GM18907 (cell line): ENCODE results near the gene CCNI2.

ENCODE experiments used
- ATAC-seq: cut with Tn5 transposase; IDR thresholded peaks from one replicate; pipeline ENCODE4 v1.9.1; 2021; ENCODE audit warnings: mild to moderate bottlenecking, moderate library complexity; ENCODE audit not compliant: unreplicated experiment

CCNI2 gene

DNA sequence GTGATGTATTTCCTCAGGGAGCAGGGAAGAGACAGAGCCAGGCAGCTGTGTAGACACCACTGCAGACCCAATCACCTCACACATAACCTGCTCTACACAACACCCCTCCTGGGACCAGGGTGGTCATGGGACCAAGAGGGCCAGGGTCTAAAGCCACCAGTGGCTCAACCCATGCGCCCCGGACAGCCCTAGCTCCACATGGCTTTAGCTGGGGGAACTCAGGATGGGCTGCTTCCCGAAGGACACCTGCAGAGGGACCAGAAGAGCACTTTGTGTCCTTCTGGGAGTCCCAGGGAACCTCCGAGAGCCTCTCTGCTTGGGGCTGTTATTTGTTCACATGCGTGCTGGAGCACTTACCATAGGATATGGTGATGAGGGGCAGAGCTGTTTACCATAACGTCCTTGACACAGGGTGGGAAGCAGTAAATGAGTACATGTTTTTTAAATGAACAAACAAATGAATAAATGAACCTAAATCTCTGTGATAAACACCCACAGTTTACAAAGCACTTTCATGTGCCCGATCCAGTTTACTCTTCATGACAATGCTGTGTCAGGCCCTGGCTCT lies 17.5 kb downstream of the CCNI2 start:
- no peak for ATAC-seq

DNA sequence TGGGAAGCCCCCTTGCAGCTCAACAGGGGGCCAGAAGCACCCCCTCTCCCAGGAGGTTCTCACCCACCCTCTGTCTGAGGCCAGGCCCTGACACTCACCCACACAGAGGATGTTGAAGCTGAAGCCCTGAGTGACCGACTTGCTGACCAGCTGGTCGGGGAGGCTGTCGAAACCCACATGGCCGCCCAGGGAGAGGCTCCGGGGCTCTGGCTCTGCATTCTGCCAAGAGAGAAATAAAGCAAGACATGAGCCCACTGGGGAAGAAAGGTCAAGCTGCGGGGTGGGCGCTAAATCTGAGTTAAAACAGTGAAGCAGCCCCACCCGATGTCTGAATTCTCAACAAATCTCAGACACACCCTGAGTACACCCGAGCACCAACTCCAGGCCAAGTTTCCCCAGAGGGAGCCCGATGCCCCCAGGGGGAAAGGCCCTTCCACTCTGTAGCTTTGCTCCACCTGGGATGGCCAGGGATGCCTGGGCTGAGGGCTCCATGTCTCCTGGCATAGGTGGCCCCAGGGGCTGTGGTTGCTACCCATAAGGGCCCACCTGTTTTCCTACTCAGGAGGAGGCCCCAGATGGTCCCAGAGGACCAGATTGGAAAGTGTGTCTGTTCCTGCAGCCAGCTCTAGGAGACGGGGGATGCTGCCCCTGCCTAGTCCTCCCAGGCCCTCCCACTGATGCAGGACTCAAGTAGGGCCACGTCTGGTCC lies 18.2 kb downstream of the CCNI2 start:
- ATAC-seq = no peak

DNA sequence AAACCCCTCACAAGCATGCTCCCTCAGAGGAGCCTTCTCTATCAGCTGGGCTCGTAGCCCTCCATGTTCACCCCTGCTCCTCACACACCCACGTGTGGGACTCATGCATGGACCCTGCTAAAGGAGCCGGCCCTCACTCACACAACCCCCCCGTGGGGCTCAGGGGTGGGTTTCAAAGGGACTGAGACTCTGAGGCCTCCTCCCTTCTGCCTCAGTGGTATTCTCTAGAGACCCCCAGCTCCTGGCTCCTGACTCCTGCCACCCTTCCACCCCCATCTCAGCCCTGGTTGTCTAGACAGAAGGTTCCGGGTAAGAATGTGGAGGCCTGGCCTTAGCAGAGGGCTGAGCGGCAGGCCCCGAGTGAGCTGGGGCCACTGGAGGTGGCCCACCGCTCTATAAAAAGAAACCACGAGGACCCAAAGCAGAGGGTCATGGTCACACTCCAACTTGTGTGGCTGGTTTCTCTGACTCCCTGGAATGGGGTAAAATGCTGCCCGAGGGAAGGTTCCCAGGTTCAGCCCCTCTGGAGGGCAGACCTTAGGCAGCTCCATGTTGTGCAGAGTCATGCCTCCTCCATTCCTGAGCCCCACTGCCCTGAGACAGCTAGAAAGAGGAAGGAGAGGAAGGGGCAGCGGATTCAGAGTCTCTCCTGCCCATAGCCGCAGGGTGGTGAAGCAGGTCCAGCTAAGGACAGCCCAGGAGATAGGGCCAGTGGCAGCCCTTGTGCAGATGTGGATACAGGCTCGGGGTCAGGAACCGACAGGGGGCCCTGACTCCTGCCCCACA lies 19.0 kb downstream of the CCNI2 start:
- no peak for ATAC-seq

DNA sequence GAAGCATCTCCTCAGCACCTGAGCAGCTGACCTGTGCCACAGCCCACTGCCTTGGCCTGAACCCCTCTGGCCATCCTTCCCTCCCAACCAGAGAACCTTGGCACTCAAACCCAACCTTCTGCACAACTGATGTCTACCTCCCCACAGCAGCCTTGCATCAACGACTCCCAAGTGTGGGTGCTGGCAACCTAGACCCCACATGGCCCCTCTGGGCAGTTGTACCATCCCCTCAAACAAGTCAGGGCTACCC lies 19.5 kb downstream of the CCNI2 start:
- no peak for ATAC-seq

DNA sequence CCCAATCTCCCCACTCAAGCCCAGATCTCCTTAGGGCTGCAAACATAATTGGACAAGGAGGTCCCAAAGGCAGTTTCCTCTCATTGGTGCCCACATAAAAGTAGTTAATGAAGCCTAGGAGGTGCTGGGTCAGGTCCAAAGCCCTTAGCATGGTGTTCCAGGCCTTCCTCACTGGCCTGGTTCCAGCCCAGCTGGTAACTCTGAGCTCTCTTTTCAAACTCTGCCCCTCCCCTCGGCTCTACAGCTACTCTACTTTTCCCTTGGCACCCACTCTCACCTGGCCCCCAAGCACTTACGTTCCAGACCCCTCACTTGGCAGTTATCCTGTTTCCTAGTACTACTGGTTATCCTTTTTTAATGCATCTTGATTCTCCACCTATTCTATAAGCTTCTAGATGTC lies 19.9 kb downstream of the CCNI2 start:
- ATAC-seq = no peak

DNA sequence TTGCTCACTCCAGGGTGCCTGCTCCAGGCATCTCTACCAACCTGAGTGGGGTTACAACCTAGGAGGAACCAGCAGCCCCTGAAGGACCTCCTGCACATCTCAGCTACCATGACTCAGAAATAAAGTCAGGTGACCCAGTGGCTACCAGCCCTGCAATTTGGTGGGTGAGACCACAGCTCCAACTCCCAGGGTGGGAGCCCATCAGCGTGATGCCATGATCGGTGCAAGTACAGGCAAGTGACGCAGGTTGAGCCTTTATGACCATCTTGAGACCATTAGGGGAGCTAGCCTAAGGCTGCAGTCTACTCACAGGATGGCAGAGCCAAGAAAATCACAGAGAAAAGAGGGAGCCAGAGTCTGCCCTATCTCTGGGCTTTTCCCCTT lies 21.3 kb downstream of the CCNI2 start:
- ATAC-seq = no peak

DNA sequence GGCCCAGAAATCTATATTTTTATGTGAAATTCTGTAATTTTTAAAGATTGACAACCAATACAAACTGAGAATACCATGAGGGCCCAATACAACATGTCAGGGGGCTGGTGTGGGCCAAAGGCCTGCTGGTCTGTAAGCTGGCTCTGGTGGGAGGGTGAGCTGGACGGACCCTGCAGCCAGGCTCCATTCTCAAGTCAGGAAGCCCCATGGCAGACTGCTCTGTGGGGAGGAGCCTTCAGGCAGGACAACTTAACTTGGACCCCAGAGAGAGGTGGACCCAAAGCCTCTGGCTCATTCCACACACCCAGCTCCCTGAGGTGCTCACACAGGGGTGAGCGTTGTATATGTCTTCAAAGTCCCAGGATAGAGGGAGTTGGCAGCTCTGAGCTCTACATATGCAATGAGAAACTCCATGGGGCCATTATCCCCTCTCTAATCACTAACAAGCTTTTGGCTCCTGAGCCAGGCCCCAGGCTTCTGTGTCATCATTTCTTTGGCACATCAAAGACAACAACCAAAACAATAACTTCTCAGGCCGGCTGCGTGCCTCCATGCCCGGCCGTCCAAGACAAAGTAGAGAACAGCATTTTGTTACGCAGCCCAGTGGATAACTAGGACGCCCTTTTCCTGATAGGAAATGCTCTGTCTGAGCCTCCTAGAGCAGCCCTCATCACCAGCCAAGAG lies 23.4 kb downstream of the CCNI2 start:
- ATAC-seq = no peak

DNA sequence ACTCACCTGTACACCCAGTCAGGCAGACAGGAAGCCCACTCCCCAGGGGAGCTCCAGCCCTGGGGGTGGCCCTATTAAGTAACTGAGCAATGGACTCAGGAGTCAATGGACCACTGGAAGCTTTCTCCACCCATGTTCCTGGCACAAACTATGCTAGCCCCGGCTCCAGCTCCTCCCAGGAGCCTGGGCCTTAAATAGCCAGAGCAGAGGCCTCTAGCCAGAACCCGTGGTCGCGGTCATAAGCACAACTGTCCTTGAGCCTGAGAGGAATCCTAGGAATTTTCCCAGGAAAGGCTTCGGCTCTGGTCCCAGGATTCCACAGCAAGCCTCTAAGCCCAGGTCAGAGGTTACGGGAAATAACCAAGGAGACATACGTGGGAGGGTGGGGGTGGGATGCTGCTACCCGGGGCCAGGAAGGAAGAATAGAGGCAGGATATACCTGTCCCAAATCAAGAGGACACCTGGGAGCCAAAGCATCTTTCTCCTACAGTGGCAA lies 24.3 kb downstream of the CCNI2 start:
- ATAC-seq = no peak

DNA sequence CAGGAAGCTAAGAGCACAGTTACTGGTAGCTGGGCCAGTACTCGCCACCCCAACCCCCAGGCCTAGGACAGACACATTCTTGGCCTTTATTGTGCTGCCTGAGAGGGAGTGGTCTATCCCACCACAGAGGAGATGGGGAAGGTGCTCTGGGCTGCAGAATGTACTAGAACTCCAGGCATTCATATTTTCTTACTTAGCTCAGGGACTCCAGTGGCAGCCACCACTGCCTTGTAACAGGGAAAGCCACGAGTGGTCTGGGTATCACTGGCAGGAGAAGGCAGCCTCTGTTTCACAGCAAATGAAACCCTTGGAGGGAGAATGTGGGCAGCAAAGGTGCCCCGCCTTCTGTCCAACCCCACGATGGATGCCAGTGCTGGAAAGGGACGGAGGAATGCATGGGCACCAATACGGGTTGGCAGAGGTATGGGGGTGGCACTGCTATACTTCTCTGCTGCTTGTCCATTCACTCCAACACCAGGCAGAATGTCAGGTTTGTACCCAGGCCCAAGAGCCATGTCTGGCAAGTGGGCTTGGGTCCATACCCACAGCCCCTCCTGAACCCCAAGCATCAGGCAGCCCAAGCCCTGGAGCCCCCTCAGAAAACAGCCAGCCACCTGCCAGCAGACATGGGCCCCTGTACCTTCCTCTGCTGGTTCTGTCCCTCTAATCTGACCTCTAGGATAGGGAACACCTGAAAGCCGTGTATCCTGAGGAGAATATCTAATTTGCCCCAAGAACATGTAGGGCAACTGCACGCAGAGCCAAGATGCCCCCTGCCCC lies 25.3 kb downstream of the CCNI2 start:
- ATAC-seq = no peak

DNA sequence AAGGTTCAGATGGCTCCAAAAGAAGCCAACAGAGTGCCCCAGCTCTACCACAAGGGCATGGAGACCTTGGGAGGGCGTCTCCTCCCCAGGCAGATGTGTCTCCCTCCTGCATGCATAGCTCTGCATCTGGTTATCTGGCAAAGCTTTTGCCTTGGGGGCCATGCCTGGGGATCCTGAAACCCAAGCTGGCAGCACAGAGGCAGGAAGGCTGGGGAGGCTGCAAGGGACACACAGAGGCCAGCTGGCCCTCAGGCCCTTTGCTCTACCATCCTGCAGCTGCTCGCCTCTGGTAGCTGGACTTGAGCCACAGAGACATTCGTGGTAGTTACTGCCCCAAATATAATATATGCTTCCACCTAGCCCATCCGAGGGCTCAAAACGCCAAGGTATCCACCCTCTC lies 25.9 kb downstream of the CCNI2 start:
- no peak for ATAC-seq

DNA sequence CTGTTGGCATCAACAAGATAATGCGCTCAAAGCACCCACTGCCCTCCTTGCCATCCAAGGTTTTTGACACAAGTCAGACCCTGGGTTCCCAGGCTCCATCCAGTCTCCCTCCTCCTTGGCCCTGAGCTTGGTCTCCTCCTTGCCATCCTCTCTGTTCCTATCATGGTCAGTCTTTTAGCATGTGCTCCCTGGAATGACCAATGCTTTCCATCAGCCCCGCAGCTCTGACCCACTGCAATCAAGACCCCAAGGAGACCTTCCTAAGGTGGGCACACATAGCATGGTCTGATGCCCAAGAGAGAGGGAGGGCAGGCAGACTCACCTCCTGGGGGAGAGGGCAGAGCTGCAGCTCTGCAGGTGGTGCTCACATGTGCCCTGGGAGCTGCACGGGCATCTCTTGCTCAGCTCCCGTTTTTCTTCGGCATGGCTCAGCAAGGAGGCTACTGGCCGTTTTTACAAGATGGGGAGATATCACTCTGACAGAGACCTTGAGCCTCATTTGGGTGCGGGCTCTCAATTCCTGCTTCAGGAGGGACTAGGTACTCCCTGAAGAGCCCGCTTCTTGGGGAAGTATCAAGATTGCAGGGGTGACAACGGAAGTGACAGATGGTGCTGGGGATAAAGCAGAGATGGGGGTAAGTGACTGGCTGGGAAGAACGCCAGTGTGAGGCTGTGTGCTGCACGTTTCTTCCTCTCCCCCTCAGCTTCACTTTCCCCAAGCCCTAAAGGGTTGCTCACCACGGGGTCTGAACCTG lies 26.6 kb downstream of the CCNI2 start:
- ATAC-seq = no peak

DNA sequence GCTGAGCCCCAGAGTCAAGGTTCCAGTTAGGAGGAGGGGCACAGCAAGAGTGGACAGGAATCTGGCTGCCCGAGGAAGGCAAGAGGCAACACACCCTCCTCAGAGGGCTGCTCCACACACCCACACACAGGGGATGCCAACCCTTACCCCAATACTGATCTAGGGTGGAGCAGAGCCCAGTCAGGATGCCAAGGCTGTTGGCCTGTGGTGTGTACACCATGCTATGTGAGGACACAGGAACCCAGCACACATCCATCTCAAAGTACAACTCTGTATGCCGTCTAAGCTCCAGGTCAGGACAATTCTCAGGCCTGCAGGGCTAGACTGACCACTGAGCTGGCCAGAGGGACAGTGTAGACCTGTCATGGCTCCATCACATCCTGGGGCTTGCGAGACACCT lies 27.2 kb downstream of the CCNI2 start:
- ATAC-seq = no peak

DNA sequence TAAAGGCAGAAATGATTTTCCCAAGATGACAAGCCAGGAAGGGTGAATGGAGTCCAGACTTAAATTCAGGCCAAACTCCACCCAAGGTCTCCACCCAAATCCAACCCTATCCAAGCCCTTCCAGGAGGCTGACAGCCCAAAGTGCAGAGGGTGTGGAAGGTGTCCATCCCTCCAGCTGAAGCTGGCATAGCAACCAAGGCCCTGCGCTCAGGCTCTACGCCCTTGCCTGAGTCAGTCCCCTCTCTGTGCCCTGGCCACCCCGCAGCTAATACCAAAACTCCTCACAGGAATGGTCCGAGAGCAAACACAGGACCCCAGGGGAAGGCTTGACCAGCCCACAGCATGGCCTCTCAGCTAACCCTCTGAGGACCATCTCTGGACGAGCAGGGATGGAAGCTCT lies 27.7 kb downstream of the CCNI2 start:
- no peak for ATAC-seq

DNA sequence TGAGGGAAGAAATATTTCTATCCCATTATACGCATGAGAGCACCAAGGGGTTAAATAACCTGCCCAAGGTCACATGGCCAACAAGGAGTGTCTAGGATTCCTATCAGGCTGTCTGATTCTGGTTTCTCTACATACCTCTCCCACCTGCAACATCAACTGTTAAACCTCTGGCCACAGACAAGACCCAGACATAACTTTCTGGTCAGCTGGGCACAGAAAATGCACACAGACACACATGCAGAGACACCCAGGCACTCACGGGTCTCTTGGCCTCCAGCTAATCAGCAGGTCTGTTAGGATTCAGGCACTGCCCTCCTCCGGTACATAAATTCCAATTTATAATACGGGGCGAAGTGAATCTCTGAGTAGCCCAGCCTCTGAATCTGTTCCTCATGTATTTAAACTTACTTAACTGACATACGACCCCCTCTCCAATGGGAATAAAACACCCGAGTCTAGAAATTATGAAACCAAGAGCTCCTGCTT lies 28.3 kb downstream of the CCNI2 start:
- ATAC-seq = no peak

DNA sequence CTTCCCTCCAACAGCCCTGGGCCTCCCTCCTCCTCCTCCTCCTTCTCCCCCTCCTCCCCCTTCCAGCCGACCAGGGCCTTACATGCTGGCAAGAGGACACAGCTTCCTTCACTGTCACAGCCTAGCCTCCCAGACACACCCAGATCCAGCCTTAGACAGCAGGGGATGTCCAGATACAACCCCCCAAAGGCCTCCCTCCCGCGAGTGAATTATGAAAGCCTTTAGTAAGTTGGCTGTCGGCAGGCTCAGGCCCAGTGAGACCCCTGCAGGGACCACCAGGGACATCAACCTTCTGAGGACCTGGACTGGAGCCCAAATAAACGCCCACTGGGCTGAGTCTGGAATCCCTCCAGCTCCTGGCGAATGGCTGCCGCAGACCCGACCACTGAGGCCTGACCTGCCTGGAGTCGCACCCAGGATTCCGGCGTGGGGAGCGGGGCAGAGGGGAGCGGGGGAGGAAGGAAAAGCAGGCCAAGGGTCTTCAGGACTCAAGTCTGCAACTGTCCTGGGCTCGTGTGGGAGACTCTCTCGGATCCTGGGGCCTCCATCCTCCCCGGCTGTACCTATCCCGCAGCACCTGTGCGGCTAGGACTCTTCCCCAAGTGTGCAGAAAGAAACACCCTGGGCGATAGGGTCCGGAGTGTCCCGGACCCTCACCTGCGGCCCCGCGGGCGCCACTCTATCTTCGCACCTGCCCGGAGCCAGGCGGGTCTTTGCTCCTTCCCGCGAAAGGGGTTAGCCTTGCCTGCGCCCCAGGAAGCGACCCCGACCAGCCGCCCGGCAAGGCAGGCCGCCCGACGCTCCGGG lies 29.1 kb downstream of the CCNI2 start:
- ATAC-seq = peak; percentile 26

DNA sequence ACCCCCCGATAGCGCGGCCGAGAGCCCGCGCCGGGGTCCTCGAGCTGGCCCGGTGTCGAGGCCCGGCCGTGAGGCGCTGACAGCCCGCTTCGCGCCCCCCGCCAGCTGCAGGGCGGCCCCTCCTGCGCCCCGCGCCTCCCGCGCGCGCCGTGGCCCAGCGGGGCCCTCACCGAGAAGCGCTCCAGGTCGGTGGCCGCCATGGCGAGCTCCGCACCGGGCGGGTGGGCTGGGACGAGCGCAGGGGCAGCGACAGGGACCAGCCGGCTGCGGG lies 29.6 kb downstream of the CCNI2 start:
- no peak for ATAC-seq

DNA sequence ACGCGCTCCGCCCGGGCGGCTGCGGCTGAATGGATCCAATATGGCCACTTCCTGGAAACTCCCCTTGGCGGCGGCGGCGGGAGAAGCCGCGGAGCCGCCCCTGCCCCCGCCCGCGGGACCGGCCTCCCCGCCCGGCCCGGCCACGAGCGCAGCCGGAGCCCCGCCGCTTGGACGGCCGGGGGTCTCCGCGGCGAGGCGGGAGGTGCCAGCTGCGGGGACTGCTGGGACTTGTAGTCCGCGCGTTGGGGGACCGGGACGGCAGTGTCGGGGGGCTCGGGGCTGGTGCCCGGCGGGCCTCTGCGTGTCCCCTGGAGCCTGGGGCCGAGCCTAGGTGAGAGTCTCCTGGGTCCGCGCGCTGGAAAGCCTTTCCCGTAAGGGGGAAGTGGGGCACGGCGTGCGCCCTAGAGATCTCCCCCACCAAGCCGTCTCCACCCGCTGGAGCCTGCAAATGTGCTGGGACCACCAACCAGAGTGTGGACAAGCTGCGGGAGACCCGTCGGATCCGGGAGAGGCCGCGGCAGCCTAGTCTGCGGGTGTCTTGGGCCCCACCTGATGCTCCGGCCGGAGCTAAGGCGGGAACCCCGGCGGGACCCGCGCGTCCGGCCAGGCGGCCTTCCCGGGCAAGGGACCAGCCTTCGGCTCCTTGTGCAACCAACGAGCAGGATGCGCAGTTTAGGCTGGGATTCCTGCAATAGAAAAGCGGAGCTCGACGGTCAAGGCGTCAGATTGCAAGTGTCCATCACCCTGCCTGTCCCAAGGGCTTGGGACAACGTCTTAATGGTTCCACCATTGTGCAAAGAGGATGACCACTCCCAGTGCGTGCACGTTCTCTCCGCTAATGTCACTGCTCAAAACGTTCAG lies 30.2 kb downstream of the CCNI2 start, which contains the start of gene SEPTIN8:
Gene SEPTIN8 (minus strand): TSS at position 31 of the 861 bp plus-strand sequence. CDS start 102 bp downstream, outside the sequence.
- peak; percentile 62 for ATAC-seq

DNA sequence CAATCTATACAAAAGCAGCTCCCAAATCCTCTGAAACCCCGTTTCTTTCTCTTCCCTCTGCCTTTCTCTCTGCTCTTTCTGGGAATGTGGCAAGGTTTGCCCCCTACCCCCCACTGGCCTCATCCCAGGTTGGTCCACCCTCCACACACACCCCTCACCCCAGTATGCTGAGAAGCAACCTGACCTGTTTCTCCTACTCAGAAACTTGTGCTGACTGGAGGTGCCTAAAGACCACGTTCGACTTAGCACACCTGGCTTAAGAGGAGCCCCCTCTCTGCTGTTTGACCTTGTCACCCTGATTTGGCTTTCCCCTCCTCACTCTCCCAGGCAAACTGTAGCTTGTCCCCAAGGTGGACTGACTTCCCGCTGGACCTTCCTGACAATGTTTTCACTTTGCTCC lies 30.9 kb downstream of the CCNI2 start:
- ATAC-seq = no peak

DNA sequence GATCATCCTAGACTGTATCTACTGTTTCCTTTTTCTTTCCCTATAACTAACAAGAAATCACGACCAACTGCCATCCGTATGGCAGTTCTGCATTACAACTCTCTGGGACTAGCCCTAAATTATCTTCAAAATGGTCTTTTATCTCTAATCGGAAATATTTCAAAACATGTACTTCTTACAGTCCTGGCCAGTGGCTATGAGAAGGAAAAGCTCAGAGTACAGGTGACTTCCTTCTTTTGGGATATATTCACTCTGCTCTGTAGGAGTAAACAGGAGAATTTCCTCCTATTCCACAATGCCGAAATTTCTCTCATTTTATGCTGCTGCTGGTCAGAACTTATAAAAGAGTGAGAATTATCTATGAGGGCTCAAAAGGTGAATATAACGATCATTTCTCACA lies 31.6 kb downstream of the CCNI2 start:
- ATAC-seq = no peak
